ENCODE results near the gene TFEC. TPM values are rescaled to one million over a fixed set of nuclear protein-coding genes. Genes with fewer than 3 reads are reported as not detected.

The TFEC gene
- total RNA-seq, 4 donors from 2014 or later, result 1.4 to 5.0 (median 2.5) TPM

DNA sequence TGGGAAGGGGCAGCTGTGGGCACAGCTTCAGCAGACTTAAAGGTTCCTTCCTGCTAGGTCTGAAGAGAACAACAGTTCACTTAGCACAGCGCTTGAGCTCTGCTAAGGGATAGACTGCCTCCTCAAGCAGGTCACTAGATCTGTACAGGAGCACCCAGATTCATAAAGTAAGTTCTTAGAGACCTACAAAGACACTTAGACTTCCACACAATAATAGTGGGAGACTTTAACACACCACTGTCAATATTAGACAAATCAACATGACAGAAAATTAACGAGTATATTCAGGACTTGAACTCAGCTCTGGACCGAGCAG is 140.9 kb downstream of the TFEC start:
- no peaks in the 10 kb centered on the region for H3K36me3 ChIP-seq
- no peak overlapping the region for H3K4me3 ChIP-seq (replicated peaks in 1 of 3)
- H3K4me1 ChIP-seq, result no peaks in the 10 kb centered on the region
- DNase-seq, result no peak
- intact Hi-C loops (cut with DNase I), result no loop called here
- H3K27ac ChIP-seq, result no peak overlapping the region
- TF ChIP-seq POLR2A (IDR thresholded peaks at IDR 0.05), result no peak
- TF ChIP-seq, protein P1, sequence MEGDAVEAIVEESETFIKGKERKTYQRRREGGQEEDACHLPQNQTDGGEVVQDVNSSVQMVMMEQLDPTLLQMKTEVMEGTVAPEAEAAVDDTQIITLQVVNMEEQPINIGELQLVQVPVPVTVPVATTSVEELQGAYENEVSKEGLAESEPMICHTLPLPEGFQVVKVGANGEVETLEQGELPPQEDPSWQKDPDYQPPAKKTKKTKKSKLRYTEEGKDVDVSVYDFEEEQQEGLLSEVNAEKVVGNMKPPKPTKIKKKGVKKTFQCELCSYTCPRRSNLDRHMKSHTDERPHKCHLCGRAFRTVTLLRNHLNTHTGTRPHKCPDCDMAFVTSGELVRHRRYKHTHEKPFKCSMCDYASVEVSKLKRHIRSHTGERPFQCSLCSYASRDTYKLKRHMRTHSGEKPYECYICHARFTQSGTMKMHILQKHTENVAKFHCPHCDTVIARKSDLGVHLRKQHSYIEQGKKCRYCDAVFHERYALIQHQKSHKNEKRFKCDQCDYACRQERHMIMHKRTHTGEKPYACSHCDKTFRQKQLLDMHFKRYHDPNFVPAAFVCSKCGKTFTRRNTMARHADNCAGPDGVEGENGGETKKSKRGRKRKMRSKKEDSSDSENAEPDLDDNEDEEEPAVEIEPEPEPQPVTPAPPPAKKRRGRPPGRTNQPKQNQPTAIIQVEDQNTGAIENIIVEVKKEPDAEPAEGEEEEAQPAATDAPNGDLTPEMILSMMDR (IDR thresholded peaks at IDR 0.05), result no peak
- no peaks in the 10 kb centered on the region for H3K27me3 ChIP-seq
- H3K9me3 ChIP-seq, result no peaks in the 10 kb centered on the region
- WGBS, 2 donors, result 94 to 99% methylated on average over 3 of the region's 3 CpGs

- intact Hi-C loops (cut with DNase I), result no loop called here
- no peak for DNase-seq
- no peak for TF ChIP-seq POLR2A (IDR thresholded peaks at IDR 0.05)
- TF ChIP-seq, protein P1 (IDR thresholded peaks at IDR 0.05), result no peak
Measured at GRCh38 chr7:115888981-115889668, 141.4 kb downstream of the TFEC start.

GRCh38 chr7:115885550-115885949 is 145.0 kb downstream of the TFEC start:
- TF ChIP-seq POLR2A (IDR thresholded peaks at IDR 0.05), result no peak
- TF ChIP-seq, protein P1 (IDR thresholded peaks at IDR 0.05), result no peak
- H3K27me3 ChIP-seq, result no peaks in the 10 kb centered on the region
- DNase-seq, result no peak
- no peaks in the 10 kb centered on the region for H3K9me3 ChIP-seq
- no peaks in the 10 kb centered on the region for H3K36me3 ChIP-seq
- 81% methylated on average over 2 of the region's 2 CpGs for WGBS, 2 donors
- H3K4me3 ChIP-seq (replicated peaks in 1 of 3), result no peak overlapping the region
- H3K27ac ChIP-seq, result no peak overlapping the region
- intact Hi-C loops (cut with DNase I), result no loop called here
- H3K4me1 ChIP-seq, result no peaks in the 10 kb centered on the region

More at GRCh38 chr7:115888981-115889668, 141.4 kb downstream of the TFEC start:
- H3K36me3 ChIP-seq, result no peaks in the 10 kb centered on the region
- H3K4me3 ChIP-seq (replicated peaks in 1 of 3), result no peak overlapping the region
- H3K27ac ChIP-seq, result no peak overlapping the region
- H3K4me1 ChIP-seq, result no peaks in the 10 kb centered on the region
- WGBS, 2 donors, result 74 to 85% methylated on average over 5 to 9 of the region's 11 CpGs
- no peaks in the 10 kb centered on the region for H3K9me3 ChIP-seq
- no peaks in the 10 kb centered on the region for H3K27me3 ChIP-seq

Other genes with a start within 250 kb of the TFEC start
- gene TES, start 179.8 kb upstream of the TFEC start, total RNA-seq, result 100 to 1,000 TPM; 148 to 177 (median 158) TPM